ENCODE data around the gene SLC25A10. TPM values are rescaled to one million over a fixed set of nuclear protein-coding genes. Genes with fewer than 3 reads are reported as not detected.
A peak's percentile ranks its signal among the peaks of the same experiment; 100 is the strongest.
"Not testable (repeated sequence)": the region's sequence is repeated elsewhere in the genome, so short reads cannot be mapped to it uniquely, and the experiment has no call there.

The SLC25A10 gene
- total RNA-seq, 1 donor from 2014 or later: 60.8 TPM

DNA sequence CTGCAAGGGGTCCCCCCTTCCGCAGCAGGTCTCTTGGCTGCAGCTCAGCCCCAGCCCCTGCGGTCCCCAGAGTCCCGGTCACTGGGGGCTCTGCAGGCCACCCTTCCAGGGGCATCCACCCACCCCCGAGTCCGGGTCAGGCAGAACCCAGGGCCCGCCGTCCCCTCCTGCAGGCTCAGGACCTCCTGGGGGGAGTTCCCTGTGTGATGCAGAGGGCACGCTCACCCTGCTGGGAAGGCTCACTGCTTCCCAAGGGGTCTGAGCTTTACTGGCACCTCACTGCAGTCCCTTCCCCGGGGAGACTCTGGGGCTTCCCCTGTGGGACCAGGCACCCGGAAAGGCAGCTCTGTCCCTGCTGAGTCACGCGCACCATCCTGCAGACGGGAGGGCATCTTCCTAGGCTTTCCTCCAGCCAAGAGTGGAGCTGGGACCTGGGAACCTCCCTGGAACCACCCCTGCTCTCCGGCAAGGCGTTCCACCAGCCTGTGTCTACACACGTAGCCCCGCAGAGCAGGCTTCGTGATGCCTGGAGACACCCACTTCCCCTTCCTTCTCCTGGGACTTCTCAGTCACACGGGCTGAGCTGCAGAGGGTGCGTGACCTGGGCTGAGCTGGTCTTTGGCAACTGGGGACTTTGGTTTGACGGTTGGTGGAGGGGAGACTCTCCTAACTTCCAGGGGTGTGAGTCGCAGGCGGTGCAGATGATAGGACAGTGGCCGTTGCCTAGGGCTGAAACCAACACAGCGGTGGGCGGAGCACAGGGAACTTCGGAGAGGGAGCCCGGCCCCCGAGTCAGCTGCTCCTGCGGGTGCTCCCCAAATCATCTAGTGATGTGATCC, 23.4 kb downstream of the SLC25A10 start:
- Mint-ChIP-seq H3K4me1 (ENCODE audit: low read depth, unreplicated experiment) (peaks cover 6% of the 10 kb centered on the region), H3K36me3 (ENCODE audit: unreplicated experiment) (no peaks in the 10 kb centered on the region), H3K27me3 (ENCODE audit: unreplicated experiment) (peaks cover 5% of the 10 kb centered on the region), H3K4me3 (ENCODE audit: unreplicated experiment) (peak overlapping the region; percentile 6), H3K27ac (ENCODE audit: unreplicated experiment) (peak overlapping the region; percentile 26), H3K9me3 (ENCODE audit: unreplicated experiment) (peaks cover 4% of the 10 kb centered on the region)
- DNase-seq: no peak
- no peak for TF ChIP-seq CTCF (IDR thresholded peaks at IDR 0.05; ENCODE audit: partially characterized antibody, unreplicated experiment)

DNA sequence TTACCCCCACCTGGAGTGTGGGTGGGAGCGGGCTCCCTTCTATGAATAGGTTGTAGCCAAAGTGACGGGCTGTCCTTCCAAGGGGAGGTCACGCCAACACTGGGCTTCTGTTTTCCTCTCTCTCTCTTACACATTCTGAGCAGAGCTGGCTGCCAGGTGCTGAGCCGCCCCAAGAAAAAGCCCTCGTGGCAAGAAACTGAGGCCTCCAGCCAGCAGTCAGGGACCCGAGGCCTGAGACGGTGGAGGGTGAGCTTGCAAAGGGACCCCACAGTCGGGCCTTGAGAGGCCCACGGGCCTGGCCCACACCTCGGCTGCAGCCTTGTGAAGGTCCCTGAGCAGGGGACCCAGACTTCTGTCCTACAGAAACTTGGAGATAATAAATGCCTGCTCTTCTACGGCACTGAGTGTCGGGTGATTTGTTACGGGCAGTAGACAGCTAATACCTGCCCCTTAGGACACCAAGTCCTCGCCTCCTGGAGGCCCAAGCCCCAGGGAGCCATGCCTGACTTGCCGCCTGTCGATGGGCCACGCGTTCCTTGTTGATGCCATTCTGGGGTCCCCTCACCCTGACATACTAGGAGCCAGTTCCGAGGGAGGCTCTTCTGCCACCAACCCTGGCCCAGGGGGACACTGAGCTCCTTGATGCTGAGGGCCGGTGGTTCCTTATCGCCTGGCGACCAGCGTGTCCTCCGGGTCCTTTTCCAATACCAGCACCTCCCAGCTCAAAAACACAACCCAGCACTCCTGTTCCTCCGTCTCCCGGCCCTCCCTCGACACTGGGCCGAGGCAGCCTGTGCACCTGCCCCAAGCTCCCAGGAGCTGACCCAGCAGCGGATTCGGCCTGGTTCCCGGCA, 26.1 kb downstream of the SLC25A10 start:
- no peak for DNase-seq
- H3K9me3 Mint-ChIP-seq (ENCODE audit: unreplicated experiment): peaks cover 2% of the 10 kb centered on the region
- H3K4me3 Mint-ChIP-seq (ENCODE audit: unreplicated experiment): no peak overlapping the region
- no peak overlapping the region for H3K27ac Mint-ChIP-seq (ENCODE audit: unreplicated experiment)
- H3K27me3 Mint-ChIP-seq (ENCODE audit: unreplicated experiment): peaks cover 8% of the 10 kb centered on the region
- H3K36me3 Mint-ChIP-seq (ENCODE audit: unreplicated experiment): no peaks in the 10 kb centered on the region
- peaks cover 3% of the 10 kb centered on the region for H3K4me1 Mint-ChIP-seq (ENCODE audit: low read depth, unreplicated experiment)
- TF ChIP-seq CTCF (IDR thresholded peaks at IDR 0.05; ENCODE audit: partially characterized antibody, unreplicated experiment): no peak

GRCh38 chr17:81738801-81739393, 26.8 kb downstream of the SLC25A10 start:
- Mint-ChIP-seq H3K27me3 (ENCODE audit: unreplicated experiment) (peaks cover 8% of the 10 kb centered on the region), H3K9me3 (ENCODE audit: unreplicated experiment) (peaks cover 2% of the 10 kb centered on the region), H3K27ac (ENCODE audit: unreplicated experiment) (no peak overlapping the region), H3K36me3 (ENCODE audit: unreplicated experiment) (no peaks in the 10 kb centered on the region), H3K4me3 (ENCODE audit: unreplicated experiment) (no peak overlapping the region), H3K4me1 (ENCODE audit: low read depth, unreplicated experiment) (peaks cover 3% of the 10 kb centered on the region)
- DNase-seq: no peak
- no peak for TF ChIP-seq CTCF (IDR thresholded peaks at IDR 0.05; ENCODE audit: partially characterized antibody, unreplicated experiment)

GRCh38 chr17:81739593-81739992, 27.5 kb downstream of the SLC25A10 start:
- H3K27me3 Mint-ChIP-seq (ENCODE audit: unreplicated experiment); H3K27ac Mint-ChIP-seq (ENCODE audit: unreplicated experiment); H3K9me3 Mint-ChIP-seq (ENCODE audit: unreplicated experiment); H3K4me1 Mint-ChIP-seq (ENCODE audit: low read depth, unreplicated experiment); H3K36me3 Mint-ChIP-seq (ENCODE audit: unreplicated experiment); DNase-seq; H3K4me3 Mint-ChIP-seq (ENCODE audit: unreplicated experiment): not testable (repeated sequence)

GRCh38 chr17:81740395-81740961, 28.4 kb downstream of the SLC25A10 start:
- H3K9me3 Mint-ChIP-seq (ENCODE audit: unreplicated experiment): peaks cover 2% of the 10 kb centered on the region
- H3K27me3 Mint-ChIP-seq (ENCODE audit: unreplicated experiment): peaks cover 8% of the 10 kb centered on the region

More at GRCh38 chr17:81740395-81740961, 28.4 kb downstream of the SLC25A10 start:
- TF ChIP-seq CTCF (IDR thresholded peaks at IDR 0.05; ENCODE audit: partially characterized antibody, unreplicated experiment): no peak
- Mint-ChIP-seq H3K27ac (ENCODE audit: unreplicated experiment) (no peak overlapping the region), H3K4me3 (ENCODE audit: unreplicated experiment) (no peak overlapping the region), H3K4me1 (ENCODE audit: low read depth, unreplicated experiment) (peaks cover 3% of the 10 kb centered on the region), H3K36me3 (ENCODE audit: unreplicated experiment) (no peaks in the 10 kb centered on the region)
- DNase-seq: no peak

Measured in glutamatergic neuron (in vitro differentiated cells).